Measurements from ENCODE around the gene PLEKHF1.

Gene PLEKHF1

GRCh38 chr19:29675650-29676186 is 10.5 kb downstream of the PLEKHF1 start:
- H3K4me3 ChIP-seq (ENCODE audit: low read length) = no peak overlapping the region
- no peak for DNase-seq (ENCODE audit: low read depth)

GRCh38 chr19:29676586-29676985 is 11.3 kb downstream of the PLEKHF1 start:
- no peak for TF ChIP-seq CTCF (conservative IDR thresholded peaks at IDR 0.05; ENCODE audit: low read length)
- H3K4me3 ChIP-seq (ENCODE audit: low read length) = no peak overlapping the region
- no peak for DNase-seq (ENCODE audit: low read depth)

More at GRCh38 chr19:29675650-29676186, 10.5 kb downstream of the PLEKHF1 start:
- TF ChIP-seq CTCF (conservative IDR thresholded peaks at IDR 0.05; ENCODE audit: low read length) = no peak

GRCh38 chr19:29677001-29677817 is 11.9 kb downstream of the PLEKHF1 start:
- no peak for DNase-seq (ENCODE audit: low read depth)
- TF ChIP-seq CTCF (conservative IDR thresholded peaks at IDR 0.05; ENCODE audit: low read length) = no peak
- no peak overlapping the region for H3K4me3 ChIP-seq (ENCODE audit: low read length)

GRCh38 chr19:29678484-29679106 is 13.3 kb downstream of the PLEKHF1 start:
- no peak overlapping the region for H3K4me3 ChIP-seq (ENCODE audit: low read length)
- TF ChIP-seq CTCF (conservative IDR thresholded peaks at IDR 0.05; ENCODE audit: low read length) = no peak
- no peak for DNase-seq (ENCODE audit: low read depth)

- TF ChIP-seq CTCF (conservative IDR thresholded peaks at IDR 0.05; ENCODE audit: low read length) = no peak
- DNase-seq (ENCODE audit: low read depth) = no peak
- no peak overlapping the region for H3K4me3 ChIP-seq (ENCODE audit: low read length)
These were observed 14.4 kb downstream of the PLEKHF1 start for GRCh38 chr19:29679598-29680210.

- no peak for TF ChIP-seq CTCF (conservative IDR thresholded peaks at IDR 0.05; ENCODE audit: low read length)
- no peak overlapping the region for H3K4me3 ChIP-seq (ENCODE audit: low read length)
- DNase-seq (ENCODE audit: low read depth) = no peak
These were observed 15.2 kb downstream of the PLEKHF1 start for GRCh38 chr19:29680447-29680846.

Data from AG10803 (cell line).